Left ventricle myocardium superior (tissue), 1 donor: ENCODE data around the gene WWTR1. TPM values are rescaled to one million over a fixed set of nuclear protein-coding genes. Genes with fewer than 3 reads are reported as not detected.

Experiments used
- ATAC-seq: fragments of 200-7000 bp; cut with Tn5 transposase; one replicate; pipeline ENCODE4 v1.9.1; 2020; ENCODE audit warnings: mild to moderate bottlenecking, moderate library complexity
- DNase-seq: peaks from one replicate; pipeline ENCODE4 v3.0.0-alpha.2; 2020
- intact Hi-C: fragments of 100-400 bp; cut with micrococcal nuclease; formaldehyde crosslinking; loops from one replicate; pipeline ENCODE4 v1.11.0; 2022
- total RNA-seq: library from RNA; stranded (reverse); fragmentation: NEBNext Ultra II Directional; extraction: Animal tissue kit (Norgen Biotek cat#: 25700); gene quantifications from one replicate; pipeline ENCODE4 v1.2.1, GENCODE V29; 2021
- donor health status: DM: no; HTN: yes; CAD: no; lungs with severe emphysema.

WWTR1 gene
- total RNA-seq, 1 donor from 2014 or later, result 40.0 TPM

GRCh38 chr3:149552700-149553099 lies 105.1 kb downstream of the WWTR1 start:
- intact Hi-C loops, result no loop called here
- no peak for DNase-seq
- ATAC-seq, result no peak

- ATAC-seq, result no peak
- DNase-seq, result no peak
- intact Hi-C loops, result no loop called here
Observed at GRCh38 chr3:149551500-149551899, 106.3 kb downstream of the WWTR1 start.

GRCh38 chr3:149548669-149549065 lies 109.2 kb downstream of the WWTR1 start:
- DNase-seq (no peak), ATAC-seq (no peak)
- intact Hi-C loops, result no loop called here

GRCh38 chr3:149547954-149548668 lies 109.7 kb downstream of the WWTR1 start:
- intact Hi-C loops, result no loop called here
- ATAC-seq (peak; percentile 86), DNase-seq (peak; percentile 39)

DNA sequence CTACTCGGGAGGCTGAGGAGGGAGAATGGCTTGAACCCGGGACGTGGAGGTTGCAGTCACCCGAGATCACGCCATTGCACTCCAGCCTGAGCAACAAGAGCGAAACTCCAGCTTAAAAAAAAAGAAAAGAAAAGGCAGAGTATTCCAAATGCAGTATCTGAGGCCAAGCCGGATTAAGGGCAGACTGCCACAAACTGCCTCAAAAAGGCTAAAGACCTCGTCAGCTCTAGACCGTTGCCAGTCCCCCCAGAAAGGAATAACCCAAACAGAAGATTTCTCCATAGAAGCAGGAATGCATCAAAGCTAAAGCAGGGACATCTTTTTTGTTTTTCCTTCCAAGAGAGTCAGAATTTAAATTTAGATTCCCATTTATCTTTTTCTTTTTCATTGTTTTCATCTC lies 110.4 kb downstream of the WWTR1 start:
- peak; percentile 83 for ATAC-seq
- intact Hi-C loops, result no loop called here

DNA sequence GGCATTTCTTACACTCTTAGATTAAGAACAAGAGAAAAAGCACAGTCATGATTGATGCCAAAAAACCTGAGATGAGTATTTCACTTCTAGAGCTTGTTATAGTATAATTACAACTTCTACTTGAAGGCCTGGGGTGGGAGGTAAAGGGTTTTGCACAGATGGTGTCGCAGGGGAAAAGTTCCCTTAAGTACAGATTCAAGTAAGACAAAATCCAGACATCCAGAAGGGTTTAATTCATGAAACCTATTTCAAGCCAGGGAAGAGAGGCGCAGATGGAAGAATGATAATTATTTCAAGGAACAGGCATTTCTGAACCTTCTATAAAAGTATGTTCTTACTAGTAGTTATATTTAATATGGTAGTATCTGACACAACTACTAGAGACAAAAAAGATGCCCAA lies 112.8 kb downstream of the WWTR1 start:
- intact Hi-C loops, result no loop called here
- ATAC-seq, result no peak

More for the DNA sequence above, 110.4 kb downstream of the WWTR1 start:
- peak; percentile 75 for DNase-seq

GRCh38 chr3:149542375-149543312 lies 115.2 kb downstream of the WWTR1 start:
- ATAC-seq, result no peak

More for the DNA sequence above, 112.8 kb downstream of the WWTR1 start:
- DNase-seq, result no peak

GRCh38 chr3:149541091-149541491 lies 116.7 kb downstream of the WWTR1 start:
- DNase-seq, result no peak
- ATAC-seq, result no peak
- intact Hi-C loops, result no loop called here

More at GRCh38 chr3:149542375-149543312, 115.2 kb downstream of the WWTR1 start:
- DNase-seq, result no peak
- intact Hi-C loops, result no loop called here

GRCh38 chr3:149538371-149538770 lies 119.5 kb downstream of the WWTR1 start:
- ATAC-seq, result no peak
- intact Hi-C loops, result loop anchor here (10.0 kb wide), 1 partner anchor 116 kb away; the partner anchor contains the start of gene WWTR1

DNA sequence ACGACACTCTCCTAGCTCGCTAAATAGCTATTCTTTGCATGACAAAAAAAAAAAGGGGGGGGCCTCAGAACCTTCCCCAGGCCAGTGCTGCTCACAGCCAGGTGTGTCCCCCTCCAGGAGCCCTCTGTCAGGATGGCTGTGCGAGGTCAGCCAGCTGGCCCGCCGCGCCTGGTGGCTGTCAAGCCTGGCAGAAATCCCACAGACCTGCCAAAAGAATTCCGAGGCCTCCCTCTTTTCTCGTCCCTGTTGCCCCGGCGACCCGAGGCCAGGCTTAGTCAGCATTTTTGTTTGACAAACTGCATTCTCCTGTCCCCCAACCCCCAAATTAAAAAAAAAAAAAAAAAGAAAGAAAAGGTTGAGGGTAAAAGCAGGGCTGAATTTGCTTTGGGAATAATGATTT lies 121.4 kb downstream of the WWTR1 start:
- intact Hi-C loops, result loop anchor here (10.0 kb wide), 1 partner anchor 118 kb away; the partner anchor contains the start of gene WWTR1
- peak; percentile 92 for ATAC-seq
- peak; percentile 87 for DNase-seq

More at GRCh38 chr3:149538371-149538770, 119.5 kb downstream of the WWTR1 start:
- DNase-seq, result no peak

DNA sequence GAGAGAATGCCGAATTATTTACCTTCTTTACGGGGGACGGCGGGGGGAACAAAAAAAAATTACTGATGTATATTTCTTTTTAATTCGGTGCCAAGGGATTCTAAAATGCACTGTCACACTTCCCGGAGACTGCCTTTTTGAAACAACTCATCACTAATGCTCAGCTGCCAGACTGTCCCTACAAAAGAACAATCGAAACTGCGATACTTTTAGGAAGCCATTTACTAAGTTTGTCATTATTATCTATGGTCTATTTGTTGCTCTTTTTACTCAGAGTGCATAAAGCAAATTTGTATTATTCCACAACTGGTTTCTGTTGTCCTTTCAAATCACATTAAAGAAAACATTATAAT lies 122.5 kb downstream of the WWTR1 start:
- intact Hi-C loops, result loop anchor here (10.0 kb wide), 1 partner anchor 119 kb away; the partner anchor contains the start of gene WWTR1
- DNase-seq (no peak), ATAC-seq (no peak)

DNA sequence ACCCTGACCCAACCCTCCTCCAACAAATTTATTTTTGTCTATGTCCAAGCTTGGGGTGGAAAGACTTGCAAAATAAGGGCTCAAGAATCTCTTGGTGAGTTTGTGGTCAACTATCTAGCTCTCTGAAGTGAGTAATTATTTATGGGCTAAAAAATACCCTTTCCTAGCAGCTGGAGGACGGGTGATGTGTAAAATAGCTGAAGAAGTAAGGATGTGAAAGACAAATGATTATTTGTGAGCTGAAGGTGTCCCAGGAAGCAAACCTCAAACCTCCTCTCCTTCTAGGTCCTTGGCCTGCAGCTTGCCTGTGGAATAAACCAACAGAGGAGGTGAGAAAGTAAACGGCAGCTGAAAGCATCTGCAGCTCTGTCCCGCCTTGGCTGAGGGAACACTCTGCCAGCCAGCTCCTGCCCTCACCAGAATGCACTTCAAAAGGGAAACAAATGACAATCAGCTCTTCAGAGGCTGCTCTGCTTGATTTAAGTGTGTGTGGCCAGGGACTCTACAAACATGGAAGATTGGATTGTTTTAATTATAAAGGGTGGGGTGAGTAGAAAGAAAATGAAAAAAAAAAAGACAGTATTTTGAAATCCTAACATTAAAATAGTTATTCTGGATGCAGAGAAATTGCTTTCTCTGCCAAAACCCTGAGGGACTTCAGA lies 123.0 kb downstream of the WWTR1 start:
- intact Hi-C loops, result loop anchor here (5.0 to 10.0 kb wide), 2 partner anchors 120 to 182 kb away; partner anchors contain the start of gene WWTR1
- ATAC-seq (peak; percentile 63), DNase-seq (peak; percentile 43)

- DNase-seq, result no peak
- intact Hi-C loops, result loop anchor here (5.0 to 10.0 kb wide), 2 partner anchors 121 to 183 kb away; partner anchors contain the start of gene WWTR1
- no peak for ATAC-seq
Observed at GRCh38 chr3:149534082-149534481, 123.7 kb downstream of the WWTR1 start.

DNA sequence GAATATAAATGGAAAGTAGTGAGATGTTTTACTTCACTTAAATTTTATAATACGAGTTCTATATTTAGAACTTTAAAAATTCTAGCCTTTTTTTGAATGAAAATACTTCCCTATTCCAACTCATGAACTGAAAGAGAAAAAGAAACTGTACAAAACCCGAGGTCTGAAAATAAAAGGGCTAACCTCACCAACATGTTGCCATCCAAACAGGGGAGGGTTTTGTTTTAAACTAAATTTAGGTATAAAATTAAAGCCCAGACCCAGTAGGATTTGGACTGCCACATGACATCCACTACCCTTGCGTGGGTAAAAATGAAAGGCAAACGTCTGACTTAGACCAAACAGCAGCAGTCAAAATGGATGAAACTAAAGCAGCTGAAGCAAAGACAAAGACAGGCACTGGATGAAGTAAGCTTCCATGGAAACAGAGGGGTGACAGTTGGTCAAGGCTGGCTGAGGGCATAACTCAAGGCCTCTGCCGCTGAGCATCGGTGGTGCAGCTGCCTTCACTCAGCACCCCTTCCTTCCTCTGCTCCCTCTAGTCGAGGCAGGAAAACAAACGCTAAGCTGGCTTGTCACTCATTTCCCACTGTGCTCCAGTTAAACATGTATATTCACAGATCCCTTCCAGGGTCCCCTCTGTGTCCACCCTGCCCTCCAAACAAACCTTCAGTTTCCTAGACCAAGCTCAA lies 125.2 kb downstream of the WWTR1 start:
- DNase-seq, result no peak
- intact Hi-C loops, result loop anchor here (5.0 to 10.0 kb wide), 2 partner anchors 122 to 185 kb away; partner anchors contain the start of gene WWTR1
- no peak for ATAC-seq

DNA sequence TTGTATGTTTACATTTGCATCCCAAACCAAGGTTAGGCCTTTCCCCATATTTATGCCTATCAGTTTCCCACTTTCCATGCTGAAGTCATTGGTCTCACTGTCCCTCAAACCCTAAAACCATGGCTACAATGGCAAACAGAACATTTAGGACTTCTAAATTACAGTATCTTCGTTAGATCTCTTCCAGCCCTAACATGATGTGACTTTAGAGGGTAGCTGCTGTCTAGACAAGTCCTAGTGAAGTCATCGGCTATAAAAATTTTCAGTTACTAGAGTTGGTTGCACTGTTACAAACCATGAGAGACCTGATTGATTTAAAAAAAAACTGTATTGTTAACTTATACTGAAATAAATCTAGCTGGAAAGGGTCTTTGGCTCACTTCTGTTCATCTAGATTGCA lies 128.7 kb downstream of the WWTR1 start:
- ATAC-seq, result no peak
- no peak for DNase-seq
- intact Hi-C loops, result no loop called here

GRCh38 chr3:149528340-149528650 lies 129.5 kb downstream of the WWTR1 start:
- DNase-seq (no peak), ATAC-seq (no peak)
- intact Hi-C loops, result no loop called here

DNA sequence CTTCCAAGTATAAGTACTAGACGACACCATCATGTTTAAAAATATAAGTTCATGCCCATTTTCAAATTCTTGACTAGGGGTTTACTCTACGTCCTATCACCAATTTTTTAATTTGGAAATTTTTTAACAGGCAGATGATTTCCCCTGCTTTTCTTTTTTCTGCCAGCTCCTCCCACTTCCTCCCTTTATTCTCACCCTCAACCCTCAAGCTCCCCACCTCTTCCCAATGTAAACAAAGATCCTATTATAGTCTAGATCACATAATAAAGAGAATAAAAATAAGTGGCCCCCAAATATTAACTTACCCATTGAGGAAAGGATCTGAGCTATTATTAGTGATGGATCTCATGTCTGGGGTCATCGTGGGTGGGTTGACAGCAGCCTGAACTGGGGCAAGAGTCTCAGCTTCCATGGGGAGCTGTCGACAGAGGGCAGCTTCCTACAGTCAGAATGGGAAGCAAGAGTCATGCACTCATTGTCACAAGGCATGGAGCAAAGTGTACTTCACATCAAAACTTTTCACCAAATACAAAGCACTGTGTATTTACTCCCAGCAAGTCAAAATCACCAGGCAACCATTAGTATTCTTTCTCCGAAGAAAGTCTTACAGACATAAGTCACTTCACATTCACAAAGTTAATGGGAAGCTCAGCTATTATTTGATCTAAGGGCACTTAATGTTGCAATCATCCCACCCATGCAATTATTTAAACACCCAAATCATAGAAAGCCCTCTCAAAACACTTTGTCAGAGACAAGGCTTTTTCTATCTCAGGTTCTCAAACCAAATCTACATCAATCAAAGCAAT lies 130.1 kb downstream of the WWTR1 start:
- peak; percentile 84 for ATAC-seq
- intact Hi-C loops, result no loop called here
- DNase-seq, result no peak
